ENCODE data around the gene CHEK2. TPM values are rescaled to one million over a fixed set of nuclear protein-coding genes. Genes with fewer than 3 reads are reported as not detected.

CHEK2 gene
- total RNA-seq, result 4.4 TPM

DNA sequence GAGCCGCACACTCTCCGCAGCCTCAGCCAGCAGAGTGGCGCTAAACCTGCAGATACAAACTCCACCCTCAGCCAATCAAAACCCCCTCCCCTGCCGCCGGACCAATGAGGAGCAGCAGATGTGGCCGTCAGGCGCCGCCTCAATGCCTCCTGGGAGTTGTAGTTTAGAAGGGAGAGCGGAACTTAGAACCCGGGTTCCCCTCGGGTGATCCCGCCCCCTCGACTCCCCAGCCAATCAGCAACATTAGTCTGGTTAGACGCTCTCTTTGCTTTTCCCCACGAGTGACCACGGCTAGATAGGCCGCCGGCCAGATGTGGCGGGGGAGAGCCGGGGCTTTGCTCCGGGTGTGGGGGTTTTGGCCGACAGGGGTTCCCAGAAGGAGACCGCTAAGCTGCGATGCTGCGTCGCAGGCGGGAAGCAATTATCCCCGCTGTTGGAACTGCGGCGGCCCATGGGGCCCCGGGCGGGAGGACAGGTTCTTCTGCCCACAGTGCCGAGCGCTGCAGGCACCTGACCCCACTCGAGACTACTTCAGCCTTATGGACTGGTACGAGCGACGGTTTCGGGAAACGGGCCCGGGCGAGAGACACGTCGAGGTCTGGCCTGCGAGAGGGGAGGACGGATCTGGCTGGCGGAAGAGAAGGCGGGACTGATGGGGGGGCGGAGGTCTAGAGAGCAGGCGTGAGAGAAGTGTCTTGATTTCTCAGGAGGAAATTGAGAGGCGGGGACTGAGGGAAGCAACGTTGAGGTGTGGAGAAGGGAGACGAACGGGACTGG, at the start of gene CHEK2, which contains the start of gene HSCB:
CHEK2 (minus strand) TSS at position 36 of the 777 bp plus-strand sequence. CDS start 7,099 bp downstream, outside the sequence.
HSCB (plus strand) TSS at position 255 of the 777 bp plus-strand sequence; CDS start at position 312, 57 bp downstream.

GRCh38 chr22:28772633-28773460, 31.2 kb upstream of the CHEK2 start, which contains the start of gene CCDC117:
Gene CCDC117, plus strand, starts transcription at chr22:28772695. Its CDS starts 155 bp downstream, at chr22:28772850.

DNA sequence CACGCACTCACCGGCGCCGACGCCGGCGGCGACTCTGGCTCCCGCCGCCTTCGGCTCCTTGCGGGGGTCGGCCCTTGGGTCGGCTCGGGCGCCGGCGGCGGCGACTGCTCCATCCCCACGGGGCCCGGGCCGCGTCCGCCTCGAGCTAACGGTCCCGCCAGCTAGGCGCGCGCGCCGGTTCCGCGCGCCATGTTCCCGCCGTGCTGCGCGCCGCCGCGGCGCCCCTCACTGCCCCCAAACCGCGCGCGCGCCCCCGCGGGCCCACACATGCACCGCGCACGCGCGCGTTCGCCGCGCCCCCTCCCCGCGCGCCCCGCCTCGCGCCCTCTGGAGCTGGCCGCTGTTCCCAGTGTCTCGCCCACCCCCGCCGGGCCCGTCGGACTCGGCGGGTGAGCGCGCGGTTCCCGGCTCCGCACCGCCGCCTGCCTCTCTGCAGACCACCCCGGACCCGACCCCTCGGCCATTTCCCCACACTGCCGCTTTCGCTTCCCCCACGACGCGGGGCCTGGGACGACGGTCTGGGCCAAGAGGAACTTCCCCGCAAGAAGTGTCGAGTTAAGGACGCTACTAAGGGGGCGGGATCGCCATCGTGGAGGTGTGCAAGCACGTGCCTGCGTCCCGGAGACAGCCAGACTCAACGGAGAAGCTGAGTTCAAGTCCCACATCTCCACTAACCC, 61.9 kb downstream of the CHEK2 start, which contains the start of gene TTC28:
TTC28 (minus strand) TSS at position 230 of the 677 bp plus-strand sequence; CDS start at position 113, 117 bp downstream.

Small RNAs within 50 kb of the gene (small RNA-seq; reads per million reads assigned to genes)
- gene RN7SL162P (ENCODE audit: low replicate concordance), result not detected

Other genes with a start within 250 kb of the CHEK2 start
- gene TTC28, start 62.0 kb downstream of the CHEK2 start, total RNA-seq, result 243 TPM
- 5.3 TPM for gene HSCB, start 219 bp upstream of the CHEK2 start, total RNA-seq
- 20.3 TPM for gene CCDC117, start 30.9 kb upstream of the CHEK2 start, total RNA-seq
- 27.2 TPM for gene XBP1, start 58.7 kb upstream of the CHEK2 start, total RNA-seq
- gene ZNRF3, start 141.8 kb upstream of the CHEK2 start, total RNA-seq, result 9.1 TPM

Measured in parietal lobe (tissue), 2 donors.